CD4-positive, alpha-beta T cell (primary cell): ENCODE measurements around the gene HLA-F. TPM values are rescaled to one million over a fixed set of nuclear protein-coding genes. Genes with fewer than 3 reads are reported as not detected.

Experiments used
- ATAC-seq: fragments of 200-7000 bp; cut with Tn5 transposase; one replicate; pipeline ENCODE4 v1.10.0; 2022; ENCODE audit warnings: mild to moderate bottlenecking; ENCODE audit not compliant: poor library complexity
- CTCF ChIA-PET: fragments of 350-600 bp; sonication (Branson Sonifier 250); formaldehyde crosslinking; loops from one replicate; lab custom pipeline; 2021; ENCODE audit warnings: antibody characterized with exemption, inconsistent platforms; lab: Charles Lee
- POLR2A ChIA-PET: fragments of 350-600 bp; sonication (Branson Sonifier 250); formaldehyde crosslinking; loops from one replicate; lab custom pipeline; 2021; ENCODE audit warnings: antibody characterized with exemption, inconsistent platforms; lab: Charles Lee
- DNase-seq, 14 experiments: peaks; one replicate each; pipeline ENCODE4 v3.0.0-alpha.2; 2013 to 2020; ENCODE audit warnings: mixed read lengths in 2 of 14
- H3K27ac ChIP-seq, 2 donors: one replicate each; pipeline versions ENCODE4 v1.5.1 to v1.7.0; 2013; ENCODE audit warnings: low read length in 2 of 2, low read depth in 1 of 2, mild to moderate bottlenecking in 1 of 2
- H3K27me3 ChIP-seq, 2 experiments: 1 replicate in 1 of 2; 2 replicates in 1 of 2; pipeline versions ENCODE4 v1.6.1 to v1.7.0; 2013; ENCODE audit warnings: low read length in 2 of 2, control low read depth in 1 of 2, mild to moderate bottlenecking in 1 of 2, moderate library complexity in 1 of 2; ENCODE audit not compliant: insufficient read depth in 2 of 2, control insufficient read depth in 1 of 2
- H3K36me3 ChIP-seq: one replicate; pipeline ENCODE4 v1.6.1; 2013; ENCODE audit warnings: low read length, control low read depth; ENCODE audit not compliant: insufficient read depth
- H3K4me1 ChIP-seq: one replicate; pipeline ENCODE4 v1.6.1; 2013; ENCODE audit warnings: low read length, control low read depth; ENCODE audit not compliant: insufficient read depth
- H3K4me3 ChIP-seq: one replicate; pipeline ENCODE4 v1.5.1; 2013; ENCODE audit warnings: mild to moderate bottlenecking, low read length, moderate library complexity
- H3K9me3 ChIP-seq, 2 experiments: 1 replicate in 1 of 2; 2 replicates in 1 of 2; pipeline versions ENCODE4 v1.6.1 to v1.7.0; 2013; ENCODE audit warnings: low read length in 2 of 2, mild to moderate bottlenecking in 2 of 2, control low read depth in 1 of 2, moderate library complexity in 1 of 2; ENCODE audit not compliant: control insufficient read depth in 1 of 2, insufficient read depth in 1 of 2
- H3K27ac Mint-ChIP-seq: one replicate; pipeline ENCODE4 v1.8.0; 2020; ENCODE audit warnings: mixed read lengths
- H3K27me3 Mint-ChIP-seq: one replicate; pipeline ENCODE4 v1.8.0; 2021; ENCODE audit warnings: mixed read lengths
- H3K36me3 Mint-ChIP-seq: one replicate; pipeline ENCODE4 v1.8.0; 2021; ENCODE audit warnings: low read depth, mixed read lengths
- H3K4me1 Mint-ChIP-seq: one replicate; pipeline ENCODE4 v1.8.0; 2021; ENCODE audit warnings: low read depth, mixed read lengths
- H3K4me3 Mint-ChIP-seq: one replicate; pipeline ENCODE4 v1.8.0; 2020; ENCODE audit warnings: mild to moderate bottlenecking, mixed read lengths
- H3K9me3 Mint-ChIP-seq: one replicate; pipeline ENCODE4 v1.8.0; 2020; ENCODE audit warnings: mixed read lengths
- intact Hi-C, 2 experiments: fragments of 100-400 bp; cut with DNase I in 1 of 2; cut with micrococcal nuclease in 1 of 2; formaldehyde crosslinking; loops; one replicate each; pipeline versions ENCODE4 v1.15.1 to v1.9.0; 2023 to 2025; cut with DNase I, micrococcal nuclease
- total RNA-seq, 174 experiments: library from RNA in 2 of 174; stranded (reverse) in 2 of 174; gene quantifications; one replicate each; pipeline ENCODE4 v1.2.3 and lab custom pipeline; 2021 to 2026
- TF ChIP-seq, protein P1 (sequence below): fragments of 200-600 bp; IDR thresholded peaks from one replicate; pipeline ENCODE4 v1.8.0; 2022; ENCODE audit warnings: antibody characterized with exemption, mild to moderate bottlenecking

The HLA-F gene
- total RNA-seq, 2 experiments from 2014 or later: 560 TPM

GRCh38 chr6:29741592-29741991 is 18.4 kb downstream of the HLA-F start:
- Mint-ChIP-seq H3K4me1 (peaks cover 10% of the 10 kb centered on the region), H3K36me3 (peaks cover 10% of the 10 kb centered on the region), H3K27me3 (no peaks in the 10 kb centered on the region), H3K4me3 (no peak overlapping the region), H3K27ac (no peak overlapping the region), H3K9me3 (no peaks in the 10 kb centered on the region)
- Histone ChIP-seq H3K9me3 (no peaks in the 10 kb centered on the region), H3K4me1 (peaks cover 3% of the 10 kb centered on the region), H3K27ac (no peak overlapping the region), H3K4me3 (no peak overlapping the region), H3K36me3 (peaks cover 17% of the 10 kb centered on the region), H3K27me3 (no peaks in the 10 kb centered on the region)
- DNase-seq (no peak), ATAC-seq (no peak)
- TF ChIP-seq, protein P1, sequence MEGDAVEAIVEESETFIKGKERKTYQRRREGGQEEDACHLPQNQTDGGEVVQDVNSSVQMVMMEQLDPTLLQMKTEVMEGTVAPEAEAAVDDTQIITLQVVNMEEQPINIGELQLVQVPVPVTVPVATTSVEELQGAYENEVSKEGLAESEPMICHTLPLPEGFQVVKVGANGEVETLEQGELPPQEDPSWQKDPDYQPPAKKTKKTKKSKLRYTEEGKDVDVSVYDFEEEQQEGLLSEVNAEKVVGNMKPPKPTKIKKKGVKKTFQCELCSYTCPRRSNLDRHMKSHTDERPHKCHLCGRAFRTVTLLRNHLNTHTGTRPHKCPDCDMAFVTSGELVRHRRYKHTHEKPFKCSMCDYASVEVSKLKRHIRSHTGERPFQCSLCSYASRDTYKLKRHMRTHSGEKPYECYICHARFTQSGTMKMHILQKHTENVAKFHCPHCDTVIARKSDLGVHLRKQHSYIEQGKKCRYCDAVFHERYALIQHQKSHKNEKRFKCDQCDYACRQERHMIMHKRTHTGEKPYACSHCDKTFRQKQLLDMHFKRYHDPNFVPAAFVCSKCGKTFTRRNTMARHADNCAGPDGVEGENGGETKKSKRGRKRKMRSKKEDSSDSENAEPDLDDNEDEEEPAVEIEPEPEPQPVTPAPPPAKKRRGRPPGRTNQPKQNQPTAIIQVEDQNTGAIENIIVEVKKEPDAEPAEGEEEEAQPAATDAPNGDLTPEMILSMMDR: no peak
- intact Hi-C loops: no loop called here
- ChIA-PET CTCF (no interaction called here), POLR2A (no interaction called here)

DNA sequence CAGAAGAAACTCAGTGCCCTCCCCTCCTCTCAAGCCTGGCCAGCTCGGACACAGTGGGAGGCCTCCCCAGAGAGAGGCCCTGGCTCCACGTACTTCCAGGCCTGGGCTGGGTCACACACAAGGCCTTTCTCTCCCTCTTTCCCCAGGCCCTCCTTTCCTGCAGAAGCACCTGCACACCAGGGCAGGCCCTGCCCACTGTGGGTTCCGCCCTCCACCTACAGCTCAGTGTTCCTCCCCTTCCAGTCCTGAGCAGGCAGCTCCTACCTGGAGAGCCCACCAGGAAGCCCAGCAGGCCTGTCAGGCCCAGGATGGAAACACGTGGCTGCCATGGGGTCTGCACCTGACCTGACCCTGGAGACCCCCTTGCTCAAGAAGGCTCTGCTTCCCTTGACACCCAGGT is 18.9 kb downstream of the HLA-F start:
- Mint-ChIP-seq H3K36me3 (peaks cover 10% of the 10 kb centered on the region), H3K27me3 (no peaks in the 10 kb centered on the region), H3K4me3 (no peak overlapping the region), H3K27ac (no peak overlapping the region), H3K9me3 (no peaks in the 10 kb centered on the region), H3K4me1 (peaks cover 12% of the 10 kb centered on the region)
- intact Hi-C loops: no loop called here
- Histone ChIP-seq H3K36me3 (peaks cover 17% of the 10 kb centered on the region), H3K4me1 (peaks cover 6% of the 10 kb centered on the region), H3K27ac (no peak overlapping the region), H3K27me3 (no peaks in the 10 kb centered on the region), H3K4me3 (no peak overlapping the region), H3K9me3 (no peaks in the 10 kb centered on the region)
- no peak for ATAC-seq
- TF ChIP-seq, protein P1: no peak
- DNase-seq: peak in 1 of 14 experiments; percentile 21
- CTCF ChIA-PET: no interaction called here
- POLR2A ChIA-PET: interaction anchor here (1.1 kb wide), 1 partner anchor 10 kb away, joined by 5 read pairs; no protein-coding TSS in a partner anchor

DNA sequence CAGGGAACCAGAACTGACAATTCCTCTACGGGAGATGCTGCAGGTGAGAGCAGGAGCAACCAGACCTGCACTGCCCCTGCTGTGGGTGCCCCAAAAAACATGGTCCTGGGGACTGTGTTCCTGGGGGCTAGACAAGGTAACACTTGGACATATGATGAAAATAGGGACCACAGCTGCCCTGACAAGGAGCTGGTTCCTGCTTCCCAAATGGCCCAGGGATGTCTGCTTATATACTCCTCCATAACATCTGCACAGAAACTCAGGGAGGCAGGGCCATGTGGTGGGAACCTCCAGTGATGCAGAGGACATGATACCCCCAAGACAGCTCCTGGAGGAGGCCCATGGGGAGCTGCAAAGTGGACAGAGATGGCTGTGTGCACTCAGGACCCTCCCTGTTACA is 19.8 kb downstream of the HLA-F start:
- H3K27me3 ChIP-seq: no peaks in the 10 kb centered on the region
- DNase-seq (no peak), ATAC-seq (no peak)
- H3K9me3 ChIP-seq: no peaks in the 10 kb centered on the region
- peaks cover 17% of the 10 kb centered on the region for H3K36me3 ChIP-seq
- Mint-ChIP-seq H3K9me3 (no peaks in the 10 kb centered on the region), H3K27me3 (no peaks in the 10 kb centered on the region), H3K27ac (no peak overlapping the region), H3K4me1 (peaks cover 19% of the 10 kb centered on the region), H3K36me3 (peaks cover 7% of the 10 kb centered on the region), H3K4me3 (no peak overlapping the region)
- peaks cover 14% of the 10 kb centered on the region for H3K4me1 ChIP-seq
- intact Hi-C loops: no loop called here
- no peak overlapping the region for H3K27ac ChIP-seq
- H3K4me3 ChIP-seq: no peak overlapping the region
- TF ChIP-seq, protein P1: no peak
- POLR2A ChIA-PET: interaction anchor here (1.1 kb wide), 1 partner anchor 11 kb away, joined by 5 read pairs; no protein-coding TSS in a partner anchor
- CTCF ChIA-PET: no interaction called here
